Activated CD4-positive, alpha-beta T cell treated with anti-CD3 and anti-CD28 coated beads, Interleukin-2, amount 10 ng/mL, durations not matched to agents 7 days and 5 days (primary cell): ENCODE data around the gene AFAP1L1. TPM values are rescaled to one million over a fixed set of nuclear protein-coding genes. Genes with fewer than 3 reads are reported as not detected.

Source experiments
- CTCF ChIA-PET: fragments of 350-600 bp; sonication (Branson Sonifier 250); formaldehyde crosslinking; loops from one replicate; lab custom pipeline; 2021; ENCODE audit warnings: antibody characterized with exemption; lab: Charles Lee
- POLR2A ChIA-PET: fragments of 350-600 bp; sonication (Branson Sonifier 250); formaldehyde crosslinking; loops from one replicate; lab custom pipeline; 2021; ENCODE audit warnings: antibody characterized with exemption; lab: Charles Lee
- DNase-seq: peaks from one replicate; pipeline ENCODE4 v3.0.0-alpha.2; 2020
- H3K27ac Mint-ChIP-seq: one replicate; pipeline ENCODE4 v1.8.0; 2021; ENCODE audit warnings: mild to moderate bottlenecking, moderate library complexity, mixed read lengths
- H3K27me3 Mint-ChIP-seq: one replicate; pipeline ENCODE4 v1.8.0; 2021; ENCODE audit warnings: mixed read lengths
- H3K36me3 Mint-ChIP-seq: one replicate; pipeline ENCODE4 v1.8.0; 2021; ENCODE audit warnings: low read depth, mixed read lengths
- H3K4me1 Mint-ChIP-seq: one replicate; pipeline ENCODE4 v1.8.0; 2021; ENCODE audit warnings: mixed read lengths
- H3K4me3 Mint-ChIP-seq: one replicate; pipeline ENCODE4 v1.8.0; 2021; ENCODE audit warnings: mild to moderate bottlenecking, moderate library complexity, mixed read lengths
- H3K9me3 Mint-ChIP-seq: one replicate; pipeline ENCODE4 v1.8.0; 2021; ENCODE audit warnings: mixed read lengths
- total RNA-seq, 2 experiments: library from RNA; stranded (reverse); gene quantifications; one replicate each; pipeline ENCODE4 v1.2.3, GENCODE V29; 2021

The AFAP1L1 gene
- total RNA-seq, 2 experiments from 2014 or later: not detected

DNA sequence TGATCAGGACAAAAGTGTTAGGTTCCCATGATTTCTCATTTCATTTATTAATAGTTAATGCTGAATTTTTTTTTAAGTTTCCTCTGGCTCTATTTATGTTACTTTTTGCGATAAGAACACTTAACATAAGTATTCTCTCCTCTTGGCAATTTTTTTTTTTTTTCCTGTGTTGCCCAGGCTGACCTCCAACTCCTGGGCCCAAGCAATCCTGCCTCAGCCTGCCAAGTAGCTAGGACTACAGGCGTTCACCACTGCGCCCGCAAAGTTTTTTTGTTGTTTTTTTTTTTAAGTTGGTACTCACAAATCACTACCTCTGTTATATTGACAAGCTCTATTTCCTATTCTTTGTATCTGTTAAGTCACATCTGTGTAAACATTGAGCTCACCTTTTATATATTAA is 80.5 kb downstream of the AFAP1L1 start:
- no peaks in the 10 kb centered on the region for H3K27me3 Mint-ChIP-seq
- no peak for DNase-seq
- H3K4me1 Mint-ChIP-seq: peaks cover 87% of the 10 kb centered on the region
- H3K36me3 Mint-ChIP-seq: peaks cover 83% of the 10 kb centered on the region
- H3K9me3 Mint-ChIP-seq: peaks cover 2% of the 10 kb centered on the region
- CTCF ChIA-PET: interaction anchor here (0.6 kb wide), 1 partner anchor 91 kb away, joined by 3 read pairs; no protein-coding TSS in a partner anchor
- peak overlapping the region; percentile 52 for H3K27ac Mint-ChIP-seq
- POLR2A ChIA-PET: no interaction called here
- no peak overlapping the region for H3K4me3 Mint-ChIP-seq

DNA sequence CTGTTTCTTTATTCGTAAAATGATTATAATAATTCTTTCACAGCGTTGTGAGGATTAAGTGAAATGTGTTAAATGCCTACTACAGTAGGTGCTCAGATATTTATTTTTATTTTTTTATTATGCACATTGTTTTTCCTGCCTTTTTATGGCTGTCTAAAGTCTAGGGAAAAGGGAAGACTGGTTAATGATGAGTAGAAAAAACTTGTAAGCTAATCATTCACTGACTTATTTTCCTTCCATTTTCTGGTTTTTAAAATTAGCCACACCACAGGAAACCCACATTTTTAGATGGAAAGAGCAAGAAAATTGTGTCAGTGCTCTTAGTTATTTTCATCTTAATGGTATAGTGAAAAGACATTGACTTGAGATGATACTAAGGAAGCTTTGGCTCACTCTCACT is 82.3 kb downstream of the AFAP1L1 start:
- Mint-ChIP-seq H3K4me1 (peaks cover 81% of the 10 kb centered on the region), H3K27ac (no peak overlapping the region), H3K4me3 (no peak overlapping the region), H3K9me3 (peaks cover 2% of the 10 kb centered on the region), H3K27me3 (no peaks in the 10 kb centered on the region), H3K36me3 (peaks cover 68% of the 10 kb centered on the region)
- POLR2A ChIA-PET: no interaction called here
- DNase-seq: no peak
- CTCF ChIA-PET: interaction anchor here (0.6 to 1.3 kb wide), 4 partner anchors 10 to 506 kb away, joined by 3 to 12 read pairs (median 4); partner anchors contain the start of gene GRPEL2

GRCh38 chr5:149355688-149356087 is 84.0 kb downstream of the AFAP1L1 start:
- Mint-ChIP-seq H3K9me3 (peaks cover 2% of the 10 kb centered on the region), H3K4me1 (peaks cover 82% of the 10 kb centered on the region), H3K4me3 (no peak overlapping the region), H3K36me3 (peaks cover 65% of the 10 kb centered on the region), H3K27ac (no peak overlapping the region), H3K27me3 (no peaks in the 10 kb centered on the region)
- ChIA-PET CTCF (interaction anchor here (1.2 to 2.5 kb wide), 2 partner anchors 10 to 191 kb away, joined by 3 to 11 read pairs; partner anchors contain the start of gene GRPEL2), POLR2A (interaction anchor here (0.7 to 1.0 kb wide), 2 partner anchors 10 to 972 kb away, joined by 3 read pairs; no protein-coding TSS in a partner anchor)
- DNase-seq: no peak

DNA sequence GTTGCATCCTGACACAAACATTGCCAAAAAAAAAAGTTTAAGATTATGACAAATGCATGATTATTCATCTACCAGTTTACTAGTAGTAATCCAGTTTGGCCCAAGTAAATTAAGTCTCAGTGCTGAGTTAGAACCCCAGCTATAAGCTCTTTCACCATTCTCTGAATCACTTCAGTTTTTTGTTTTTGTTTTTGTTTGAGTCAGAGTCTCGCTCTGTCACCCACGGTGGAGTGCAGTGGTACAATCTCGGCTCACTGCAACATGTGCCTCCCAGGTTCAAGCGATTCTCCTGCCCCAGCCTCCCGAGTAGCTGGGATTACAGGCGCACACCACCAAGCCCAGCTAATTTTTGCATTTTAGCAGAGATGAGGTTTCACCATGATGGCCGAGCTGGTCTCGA is 84.7 kb downstream of the AFAP1L1 start:
- POLR2A ChIA-PET: interaction anchor here (0.7 kb wide), 2 partner anchors 972 to 1370 kb away, joined by 3 to 7 read pairs; no protein-coding TSS in a partner anchor
- peaks cover 83% of the 10 kb centered on the region for H3K4me1 Mint-ChIP-seq
- no peaks in the 10 kb centered on the region for H3K27me3 Mint-ChIP-seq
- peaks cover 2% of the 10 kb centered on the region for H3K9me3 Mint-ChIP-seq
- H3K36me3 Mint-ChIP-seq: peaks cover 61% of the 10 kb centered on the region
- no peak overlapping the region for H3K4me3 Mint-ChIP-seq
- peak overlapping the region; percentile 58 for H3K27ac Mint-ChIP-seq
- DNase-seq: no peak
- CTCF ChIA-PET: interaction anchor here (0.7 to 3.9 kb wide), 6 partner anchors 11 to 190 kb away, joined by 3 to 29 read pairs (median 8); partner anchors contain the start of gene GRPEL2

GRCh38 chr5:149357370-149358293 is 86.0 kb downstream of the AFAP1L1 start, which contains the start of gene PCYOX1L:
PCYOX1L (plus strand) TSS chr5:149358046; CDS start chr5:149358069, 23 bp downstream.
- Mint-ChIP-seq H3K9me3 (peaks cover 2% of the 10 kb centered on the region), H3K27ac (peak within 1 kb of the TSS; percentile 86), H3K4me3 (peak within 1 kb of the TSS; percentile 86), H3K36me3 (peaks cover 49% of the 10 kb centered on the region), H3K4me1 (peaks cover 74% of the 10 kb centered on the region), H3K27me3 (no peaks in the 10 kb centered on the region)
- CTCF ChIA-PET: interaction anchor here (0.6 to 3.9 kb wide), 7 partner anchors 8 to 233 kb away, joined by 3 to 29 read pairs (median 4); partner anchors contain the start of gene GRPEL2
- peak; percentile 93 for DNase-seq
- POLR2A ChIA-PET: interaction anchor here (0.6 to 1.9 kb wide), 4 partner anchors 8 to 164 kb away, joined by 3 to 10 read pairs (median 7); partner anchors contain the start of gene GRPEL2

DNA sequence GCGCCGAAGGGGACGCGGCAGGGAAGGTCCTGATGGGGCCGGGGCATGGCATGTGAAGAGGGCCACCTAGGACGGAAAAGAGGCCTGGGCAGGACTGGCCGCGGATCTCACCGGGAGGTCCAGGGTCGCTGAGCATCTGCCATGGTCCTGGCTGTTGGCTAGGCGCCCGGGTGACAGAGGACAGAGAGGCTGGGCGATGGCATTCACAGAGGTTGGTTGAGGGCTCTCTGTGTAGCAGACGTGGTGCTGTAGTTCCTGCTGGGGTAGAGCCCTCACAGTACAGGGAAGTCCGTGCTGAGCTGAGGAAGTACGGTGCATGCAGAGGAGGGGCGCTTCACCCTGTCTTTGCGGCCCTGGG is 86.6 kb downstream of the AFAP1L1 start:
- Mint-ChIP-seq H3K36me3 (peaks cover 50% of the 10 kb centered on the region), H3K27ac (peak overlapping the region; percentile 86), H3K4me3 (peak overlapping the region; percentile 86), H3K4me1 (peaks cover 71% of the 10 kb centered on the region), H3K9me3 (peaks cover 2% of the 10 kb centered on the region), H3K27me3 (no peaks in the 10 kb centered on the region)
- POLR2A ChIA-PET: interaction anchor here (1.3 to 1.9 kb wide), 2 partner anchors 11 to 13 kb away, joined by 10 read pairs; partner anchors contain the start of gene GRPEL2
- CTCF ChIA-PET: interaction anchor here (0.5 to 3.9 kb wide), 7 partner anchors 9 to 198 kb away, joined by 3 to 29 read pairs (median 4); partner anchors contain the start of gene GRPEL2
- DNase-seq: peak; percentile 42

DNA sequence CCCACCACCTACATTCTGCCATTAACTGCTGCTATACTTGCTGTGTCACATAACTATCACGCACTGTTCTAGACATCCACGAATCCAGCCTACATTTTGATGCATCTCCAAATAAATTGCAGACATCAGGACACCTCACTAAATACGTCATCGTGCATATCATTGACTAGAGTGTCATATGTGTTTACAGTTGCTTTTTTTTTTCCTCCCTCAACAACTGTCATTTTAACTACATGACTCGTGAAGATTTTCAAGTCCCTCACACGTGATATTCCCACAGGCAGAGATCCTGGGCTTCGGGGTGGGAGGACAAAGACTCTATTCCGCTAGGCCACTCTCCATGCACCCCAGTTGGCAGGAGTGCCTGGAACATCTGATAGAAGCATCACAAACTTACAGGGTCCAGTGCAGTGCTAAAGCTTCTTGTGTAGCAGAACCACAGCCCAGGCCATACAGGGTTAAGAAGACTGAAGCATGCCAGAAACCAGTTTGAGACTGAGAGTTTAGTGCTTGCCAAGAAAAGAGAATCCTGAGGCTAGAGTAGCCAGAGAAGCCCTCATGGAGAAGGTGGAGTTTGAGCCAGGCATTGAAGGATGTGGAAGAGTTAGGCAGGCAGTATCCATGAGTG is 87.3 kb downstream of the AFAP1L1 start:
- Mint-ChIP-seq H3K27ac (peak overlapping the region; percentile 86), H3K4me3 (peak overlapping the region; percentile 86), H3K9me3 (peaks cover 2% of the 10 kb centered on the region), H3K4me1 (peaks cover 66% of the 10 kb centered on the region), H3K27me3 (no peaks in the 10 kb centered on the region), H3K36me3 (peaks cover 46% of the 10 kb centered on the region)
- POLR2A ChIA-PET: no interaction called here
- DNase-seq: no peak
- CTCF ChIA-PET: interaction anchor here (0.5 to 3.9 kb wide), 6 partner anchors 8 to 198 kb away, joined by 3 to 29 read pairs (median 4); partner anchors contain the start of gene GRPEL2

DNA sequence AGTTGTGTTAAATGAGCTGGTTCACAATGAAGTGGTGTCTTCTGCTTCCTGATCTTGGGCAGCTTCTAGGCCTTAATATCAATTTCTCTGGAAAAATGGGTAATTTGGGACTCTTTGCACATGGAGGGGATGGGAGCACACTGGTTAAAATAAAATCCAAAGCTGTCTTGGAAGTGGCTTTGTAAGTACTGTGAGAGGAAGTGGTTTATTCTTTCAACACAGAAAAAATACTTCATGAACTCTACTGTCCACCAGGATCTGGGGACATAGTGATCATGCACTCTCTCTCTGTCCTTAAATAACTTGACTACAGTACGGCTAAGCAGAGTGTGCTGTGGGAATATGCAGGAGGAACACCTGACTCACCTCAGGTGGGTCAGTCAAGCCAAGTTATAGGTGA is 88.6 kb downstream of the AFAP1L1 start:
- H3K4me3 Mint-ChIP-seq: peak overlapping the region; percentile 21
- H3K4me1 Mint-ChIP-seq: peaks cover 55% of the 10 kb centered on the region
- no peak for DNase-seq
- peak overlapping the region; percentile 75 for H3K27ac Mint-ChIP-seq
- H3K9me3 Mint-ChIP-seq: no peaks in the 10 kb centered on the region
- ChIA-PET POLR2A (interaction anchor here (0.8 kb wide), 1 partner anchor 16 kb away, joined by 4 read pairs; no protein-coding TSS in a partner anchor), CTCF (interaction anchor here (0.9 to 1.9 kb wide), 6 partner anchors 11 to 37 kb away, joined by 3 to 6 read pairs (median 3); no protein-coding TSS in a partner anchor)
- no peaks in the 10 kb centered on the region for H3K27me3 Mint-ChIP-seq
- H3K36me3 Mint-ChIP-seq: peaks cover 33% of the 10 kb centered on the region

- POLR2A ChIA-PET: no interaction called here
These were observed 90.9 kb downstream of the AFAP1L1 start for GRCh38 chr5:149362541-149362940.

DNA sequence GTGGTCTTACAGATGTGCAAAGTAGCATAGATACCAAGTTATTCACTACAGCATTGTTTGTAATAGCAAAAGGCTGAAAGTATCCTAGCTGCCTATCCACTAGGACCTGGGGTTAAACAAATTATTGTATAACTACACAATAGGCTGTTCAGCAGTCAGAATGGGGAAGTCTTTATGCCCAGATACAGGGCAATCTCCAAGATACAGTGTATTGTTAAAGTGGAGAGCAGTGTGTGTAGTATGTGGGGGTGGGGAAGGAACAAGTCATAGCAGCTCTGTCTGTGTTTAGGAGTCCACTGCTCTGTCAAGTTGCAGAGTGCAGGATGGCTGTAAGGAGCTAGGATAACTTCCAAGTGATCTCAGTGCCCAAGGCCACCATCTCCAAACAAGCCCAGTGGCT is 91.7 kb downstream of the AFAP1L1 start:
- DNase-seq: no peak
- H3K4me3 Mint-ChIP-seq: no peak overlapping the region
- no peaks in the 10 kb centered on the region for H3K9me3 Mint-ChIP-seq
- no peak overlapping the region for H3K27ac Mint-ChIP-seq
- H3K4me1 Mint-ChIP-seq: peaks cover 42% of the 10 kb centered on the region
- H3K36me3 Mint-ChIP-seq: peaks cover 27% of the 10 kb centered on the region
- POLR2A ChIA-PET: interaction anchor here (0.6 kb wide), 1 partner anchor 37 kb away, joined by 5 read pairs; no protein-coding TSS in a partner anchor
- CTCF ChIA-PET: interaction anchor here (0.9 to 1.9 kb wide), 5 partner anchors 13 to 31 kb away, joined by 3 to 5 read pairs (median 3); partner anchors contain the start of genes GRPEL2 and IL17B
- H3K27me3 Mint-ChIP-seq: no peaks in the 10 kb centered on the region

More at GRCh38 chr5:149362541-149362940, 90.9 kb downstream of the AFAP1L1 start:
- DNase-seq: no peak
- H3K4me1 Mint-ChIP-seq: peaks cover 43% of the 10 kb centered on the region
- H3K9me3 Mint-ChIP-seq: no peaks in the 10 kb centered on the region
- no peak overlapping the region for H3K27ac Mint-ChIP-seq
- CTCF ChIA-PET: interaction anchor here (1.0 to 1.7 kb wide), 2 partner anchors 17 to 22 kb away, joined by 3 read pairs; partner anchors contain the start of gene IL17B
- H3K27me3 Mint-ChIP-seq: no peaks in the 10 kb centered on the region
- peaks cover 27% of the 10 kb centered on the region for H3K36me3 Mint-ChIP-seq
- H3K4me3 Mint-ChIP-seq: no peak overlapping the region

GRCh38 chr5:149363936-149364335 is 92.3 kb downstream of the AFAP1L1 start:
- Mint-ChIP-seq H3K27ac (peak overlapping the region; percentile 62), H3K4me1 (peaks cover 36% of the 10 kb centered on the region), H3K36me3 (peaks cover 26% of the 10 kb centered on the region), H3K9me3 (no peaks in the 10 kb centered on the region), H3K4me3 (no peak overlapping the region), H3K27me3 (no peaks in the 10 kb centered on the region)
- POLR2A ChIA-PET: no interaction called here
- no peak for DNase-seq
- CTCF ChIA-PET: interaction anchor here (0.9 to 1.9 kb wide), 4 partner anchors 13 to 32 kb away, joined by 3 to 5 read pairs (median 4); partner anchors contain the start of genes GRPEL2 and IL17B
